Hippocampal formation (tissue), 2 donors: Measurements from ENCODE around the gene JMY.
"Not testable (repeated sequence)": the region's sequence is repeated elsewhere in the genome, so short reads cannot be mapped to it uniquely, and the experiment has no call there.

ENCODE experiments used
- DNase-seq, 2 donors: peaks; one replicate each; lab custom pipeline; 2025; lab: John Stamatoyannopoulos, UW

Gene JMY

DNA sequence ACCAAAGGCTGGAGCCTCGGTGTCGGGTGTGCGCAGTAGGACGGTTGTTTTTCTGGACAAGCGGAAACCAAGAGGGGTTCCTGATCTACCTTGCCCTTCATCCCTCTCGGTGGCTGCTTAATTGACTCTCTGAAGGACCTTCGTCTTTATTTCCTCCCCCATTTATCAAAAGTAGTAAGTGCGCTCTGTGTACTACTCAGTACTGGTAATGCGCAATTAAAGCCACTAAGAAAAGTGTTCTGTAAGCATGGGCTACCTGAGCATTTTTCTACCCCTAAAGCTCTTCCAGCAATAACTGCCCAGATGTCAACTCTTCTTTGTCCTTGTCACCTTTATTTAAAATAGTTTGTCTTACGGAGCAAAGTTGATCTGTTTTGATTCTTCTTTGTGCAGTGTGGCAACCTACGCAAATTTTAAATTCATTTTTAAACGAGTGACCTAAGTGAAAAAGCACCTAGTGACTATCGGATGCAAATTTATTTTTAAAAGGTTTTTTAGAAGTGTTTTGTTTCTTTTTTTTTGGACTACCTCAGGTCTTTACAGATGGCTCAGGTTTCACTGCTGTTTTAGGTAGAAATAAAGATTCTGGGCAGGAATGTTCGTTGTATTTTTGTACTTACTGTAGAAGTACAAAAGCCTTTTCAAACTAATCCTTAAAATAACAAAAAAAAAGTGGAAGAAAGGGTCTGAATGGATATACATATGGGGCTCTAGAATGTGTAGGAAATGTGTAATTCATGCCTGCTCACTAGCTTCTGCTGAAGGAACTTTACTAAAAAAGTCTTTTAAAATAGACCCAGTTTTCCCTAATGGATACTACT is 2.0 kb downstream of the JMY start:
- DNase-seq = no peak

GRCh38 chr5:79240561-79240960 is 4.6 kb downstream of the JMY start:
- no peak for DNase-seq

GRCh38 chr5:79241535-79241979 is 5.6 kb downstream of the JMY start:
- DNase-seq = no peak

DNA sequence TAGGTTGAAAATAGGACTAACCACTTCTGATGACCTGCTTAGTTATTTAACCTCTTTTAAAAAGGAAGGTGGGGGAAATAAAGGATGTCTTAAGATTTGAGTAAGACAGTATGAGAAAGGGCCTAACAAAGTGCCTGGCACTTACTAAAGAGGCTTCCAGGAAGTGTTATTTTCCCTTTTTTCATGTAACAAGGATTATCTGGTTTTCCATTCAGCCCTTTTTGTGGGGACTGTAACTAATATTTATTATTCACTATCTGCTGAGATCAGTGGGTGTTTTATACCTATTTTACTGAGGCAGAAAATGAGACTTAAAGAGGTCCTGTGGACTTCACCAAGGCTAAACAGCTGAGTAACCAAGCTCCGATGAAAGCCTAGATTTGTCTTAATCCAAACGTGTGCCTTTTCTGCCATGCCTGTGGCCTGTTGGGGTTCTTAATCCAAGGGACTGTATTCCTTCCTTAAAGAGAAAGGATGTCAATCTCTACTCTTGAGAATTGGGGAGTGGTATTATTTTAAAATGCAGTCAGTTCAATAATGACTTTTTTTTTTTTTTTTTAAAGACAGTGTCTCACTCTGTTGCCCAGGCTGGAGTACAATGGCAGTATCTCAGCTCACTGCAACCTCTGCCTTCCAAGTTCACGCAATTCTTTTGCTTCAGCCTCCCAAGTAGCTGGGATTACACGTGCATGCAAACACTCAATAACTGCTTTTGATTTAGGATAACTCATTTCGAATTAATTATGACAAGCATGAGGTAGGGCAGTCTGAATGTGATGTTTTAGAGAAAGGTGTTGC is 6.5 kb downstream of the JMY start:
- no peak for DNase-seq

DNA sequence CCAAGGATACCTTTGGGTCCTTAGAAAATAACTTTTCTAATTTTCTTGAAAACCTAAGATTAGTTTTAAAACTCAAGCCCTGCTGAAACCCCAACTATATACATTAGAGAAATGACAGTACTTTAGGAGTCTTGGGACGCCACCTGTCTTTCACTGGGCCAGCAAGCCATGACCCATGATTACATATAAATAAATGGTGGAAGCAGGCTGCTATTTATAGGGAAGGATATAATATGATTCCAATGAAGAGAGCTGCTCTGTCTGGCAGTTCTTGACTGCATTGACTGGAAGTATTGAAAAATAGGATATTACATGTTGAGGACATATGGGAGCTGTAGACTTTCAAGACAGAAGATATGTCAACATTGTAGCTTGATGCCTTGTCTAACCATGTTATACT is 7.3 kb downstream of the JMY start:
- DNase-seq = no peak

DNA sequence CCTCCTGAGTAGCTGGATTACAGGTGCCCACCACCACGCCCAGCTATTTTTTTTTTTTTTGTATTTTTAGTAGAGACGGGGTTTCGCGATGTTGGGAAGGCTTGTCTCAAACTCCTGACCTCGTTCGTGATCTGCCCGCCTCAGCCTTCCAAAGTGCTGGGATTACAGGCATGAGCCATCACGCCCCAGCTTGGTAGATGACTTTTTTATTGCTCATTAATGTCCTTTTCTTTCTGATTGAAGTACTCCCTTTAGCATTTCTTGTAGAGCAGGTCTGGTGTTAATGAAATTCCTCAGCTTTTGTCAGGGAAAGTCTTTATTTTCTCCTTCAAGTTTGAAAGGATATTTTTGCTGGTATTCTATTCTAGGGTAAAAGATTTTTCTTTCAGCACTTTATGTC is 18.1 kb downstream of the JMY start:
- DNase-seq = not testable (repeated sequence)

- no peak for DNase-seq
Observed at GRCh38 chr5:79255786-79256557, 20.0 kb downstream of the JMY start.

DNA sequence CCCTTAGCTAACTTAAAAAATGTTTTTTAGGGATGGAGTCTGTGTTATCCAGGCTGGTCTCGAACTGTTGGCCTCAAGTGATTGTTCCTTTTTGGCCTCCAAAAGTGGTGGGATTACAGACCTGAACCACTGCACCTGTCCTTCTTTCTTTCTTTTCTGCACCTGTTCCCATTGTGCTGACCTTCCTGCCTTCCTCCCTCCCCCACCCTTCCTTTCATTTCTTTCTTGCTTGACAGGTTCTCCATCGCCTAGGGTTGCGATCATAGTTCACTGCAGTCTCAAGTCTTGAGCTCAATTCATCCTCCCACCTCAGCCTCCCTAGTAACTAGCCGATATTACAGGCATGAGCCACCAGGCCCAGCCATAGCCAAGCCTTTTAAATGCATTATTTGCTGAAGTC is 20.6 kb downstream of the JMY start:
- no peak for DNase-seq

DNA sequence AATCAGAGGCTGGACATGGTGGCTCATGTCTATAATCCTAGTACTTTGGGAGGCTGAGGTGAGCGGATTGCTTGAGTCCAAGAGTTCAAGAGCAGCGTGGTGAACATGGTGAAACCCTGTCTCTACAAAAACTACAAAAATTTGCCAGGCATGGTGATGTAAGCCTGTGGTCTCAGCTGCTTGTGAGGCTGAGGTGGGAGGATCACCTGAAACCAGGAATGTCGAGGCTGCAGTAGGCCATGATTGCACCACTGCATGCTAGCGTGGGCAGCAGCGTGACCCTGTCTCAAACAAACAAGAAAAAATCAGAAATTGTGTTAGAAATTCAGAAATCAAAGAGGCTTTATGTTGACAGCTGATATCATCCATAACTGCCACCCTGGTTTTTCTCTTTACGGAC is 21.4 kb downstream of the JMY start:
- DNase-seq = no peak

- no peak for DNase-seq
Observed at GRCh38 chr5:79258801-79259200, 22.9 kb downstream of the JMY start.

DNA sequence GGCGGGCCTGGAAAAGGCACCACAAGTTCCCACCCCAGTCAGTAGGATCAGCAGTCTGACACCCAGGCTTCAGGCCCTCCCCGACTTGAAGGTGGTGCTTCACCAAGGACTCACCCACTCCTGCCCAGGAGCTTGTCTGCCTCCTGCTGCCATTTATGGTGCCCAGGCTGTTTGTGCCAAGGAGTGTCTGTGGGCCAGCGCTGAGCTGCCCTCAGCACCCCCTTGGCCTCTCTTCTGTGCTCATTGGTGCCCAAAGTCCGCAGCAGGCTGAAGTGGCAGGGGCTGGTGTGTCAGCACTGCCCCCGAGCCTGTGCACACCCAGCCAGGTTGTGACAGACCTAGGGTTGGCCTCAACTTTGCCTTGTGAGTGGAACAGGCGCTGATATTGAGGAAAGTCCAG is 23.5 kb downstream of the JMY start:
- DNase-seq = no peak

DNA sequence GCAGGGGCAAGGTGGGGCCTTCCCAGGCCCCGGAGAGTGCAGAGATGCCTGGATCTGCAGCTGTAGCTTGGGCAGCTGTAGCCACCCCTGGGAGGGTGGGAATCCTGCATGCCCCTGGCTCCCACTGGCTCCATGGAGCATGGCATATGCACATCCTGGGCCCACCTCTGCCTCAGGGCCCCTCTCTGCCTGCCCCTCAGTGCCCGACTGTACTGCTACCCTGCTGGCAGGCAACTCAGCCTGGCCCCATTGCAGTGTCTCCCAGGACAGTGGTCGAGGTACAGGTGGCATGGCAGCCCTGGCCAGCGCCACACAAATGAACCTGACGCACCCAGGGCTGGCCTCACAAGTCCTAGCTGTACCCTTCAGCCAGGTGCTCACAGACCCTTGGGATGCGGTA is 23.9 kb downstream of the JMY start:
- no peak for DNase-seq

DNA sequence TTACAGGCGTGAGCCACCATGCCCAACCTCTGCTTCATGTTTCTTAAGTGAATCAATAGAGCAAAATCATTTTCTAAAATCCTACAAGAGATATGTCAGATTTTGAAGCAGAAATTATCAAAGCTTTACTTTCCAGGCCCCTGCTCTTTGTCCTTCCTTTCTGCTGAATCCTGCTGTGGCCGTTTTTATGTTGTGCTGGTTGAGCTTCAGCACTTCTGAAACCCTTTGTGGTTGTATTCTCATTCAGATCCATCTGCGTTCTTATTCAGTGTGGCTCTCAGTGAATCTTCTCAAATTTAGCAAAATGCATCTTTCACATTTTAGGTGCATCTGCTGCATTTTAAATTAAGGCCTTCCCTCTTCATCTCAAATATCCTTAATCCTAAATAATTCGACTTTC is 26.0 kb downstream of the JMY start:
- DNase-seq = no peak

DNA sequence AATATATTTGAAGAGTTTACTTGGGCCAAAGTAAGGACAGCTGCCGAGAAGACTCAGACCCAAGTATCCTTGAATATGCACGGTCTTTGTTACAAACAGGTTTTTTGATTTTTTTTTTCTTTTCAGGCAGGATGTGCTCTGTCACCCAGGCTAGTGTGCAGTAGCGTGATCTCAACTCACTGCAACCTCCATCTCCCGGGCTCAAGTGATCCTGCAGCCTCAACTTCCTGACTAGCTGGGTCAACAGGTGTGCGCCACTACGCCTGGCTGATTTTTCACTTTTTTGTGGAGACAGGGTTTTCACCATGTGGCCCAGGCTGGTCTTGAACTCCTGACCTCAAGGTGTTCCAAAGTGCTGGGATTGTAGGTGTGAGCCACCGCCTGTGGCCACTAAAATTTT is 27.4 kb downstream of the JMY start:
- no peak for DNase-seq

DNA sequence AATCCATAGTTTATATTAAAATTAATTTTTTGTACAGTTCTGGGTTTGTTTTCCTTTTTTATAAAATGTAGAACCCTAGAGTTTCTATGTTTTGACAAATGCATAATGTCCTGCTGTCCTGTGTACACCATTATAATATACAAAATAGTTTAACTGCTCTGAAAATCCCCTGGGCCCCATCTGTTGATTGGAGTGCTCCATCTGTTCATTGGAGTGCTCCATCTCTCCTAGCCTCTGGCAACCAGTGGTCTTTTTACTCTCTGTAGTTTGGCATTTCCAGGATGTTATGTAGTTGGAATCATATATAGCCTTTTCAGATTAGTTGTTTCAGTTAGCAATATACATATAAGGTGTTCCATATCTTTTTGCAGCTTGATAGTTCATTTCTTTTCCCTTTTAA is 31.2 kb downstream of the JMY start:
- no peak for DNase-seq

GRCh38 chr5:79269733-79270166 is 33.8 kb downstream of the JMY start:
- DNase-seq = no peak

DNA sequence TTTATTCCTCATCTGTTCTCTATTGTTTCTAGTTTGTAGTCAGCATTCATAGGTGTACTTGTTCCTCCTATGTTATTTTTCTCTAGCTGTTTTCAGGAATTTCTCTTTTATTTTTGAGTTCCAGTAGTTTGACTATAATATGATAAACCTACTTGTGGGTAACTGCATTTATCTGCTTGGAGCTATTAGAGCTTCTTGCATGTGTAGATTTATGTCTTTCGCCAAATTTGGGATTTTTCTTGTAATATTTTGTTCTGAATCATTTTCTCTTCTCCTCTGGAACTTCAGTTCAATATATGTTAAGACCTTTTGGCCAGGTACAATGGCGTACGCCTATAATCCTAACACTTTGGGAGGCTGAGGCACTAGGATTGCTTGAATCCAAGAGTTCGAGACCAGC is 37.4 kb downstream of the JMY start:
- DNase-seq = no peak

DNA sequence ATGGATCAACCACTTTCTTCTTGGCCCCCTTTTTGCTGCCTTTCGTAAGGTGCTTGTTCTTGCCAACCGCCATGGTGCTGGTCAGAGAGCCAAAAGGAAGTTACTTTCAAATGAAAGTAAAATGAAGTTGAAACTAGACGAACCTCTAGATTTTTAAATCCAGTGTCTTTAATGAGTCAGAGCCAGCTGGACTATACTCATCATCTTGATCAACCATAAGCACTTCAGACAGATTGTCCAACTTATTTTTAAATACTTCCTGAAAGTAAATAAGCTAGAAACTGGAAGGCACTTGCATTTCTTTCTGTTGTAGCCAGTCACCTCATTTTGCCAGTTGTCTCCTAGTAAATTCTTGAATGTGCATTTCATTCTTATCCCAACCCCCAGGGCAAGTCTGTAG is 48.9 kb downstream of the JMY start:
- no peak for DNase-seq

GRCh38 chr5:79285285-79285684 is 49.4 kb downstream of the JMY start:
- DNase-seq = no peak

- no peak for DNase-seq
Observed at GRCh38 chr5:79285833-79286232, 49.9 kb downstream of the JMY start.

GRCh38 chr5:79287380-79287779 is 51.4 kb downstream of the JMY start:
- DNase-seq = no peak

DNA sequence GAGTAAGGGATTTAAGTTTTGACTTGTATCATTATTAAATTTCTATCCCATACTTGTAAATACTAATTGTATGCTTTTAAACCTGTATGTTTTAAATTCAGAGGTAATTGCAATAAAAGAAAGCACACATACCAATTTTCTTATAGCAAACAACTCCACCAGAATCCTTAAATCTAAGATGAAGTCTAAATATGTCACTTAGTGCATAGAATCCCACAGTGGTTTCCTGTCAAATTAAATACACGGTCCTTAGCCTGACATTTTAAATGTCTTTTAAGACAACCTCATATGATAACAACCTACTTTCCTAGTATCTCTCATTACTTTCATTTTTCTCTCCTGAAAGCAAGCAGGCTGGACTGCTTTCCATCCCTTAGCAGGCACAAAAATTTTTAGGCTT is 52.0 kb downstream of the JMY start:
- no peak for DNase-seq

DNA sequence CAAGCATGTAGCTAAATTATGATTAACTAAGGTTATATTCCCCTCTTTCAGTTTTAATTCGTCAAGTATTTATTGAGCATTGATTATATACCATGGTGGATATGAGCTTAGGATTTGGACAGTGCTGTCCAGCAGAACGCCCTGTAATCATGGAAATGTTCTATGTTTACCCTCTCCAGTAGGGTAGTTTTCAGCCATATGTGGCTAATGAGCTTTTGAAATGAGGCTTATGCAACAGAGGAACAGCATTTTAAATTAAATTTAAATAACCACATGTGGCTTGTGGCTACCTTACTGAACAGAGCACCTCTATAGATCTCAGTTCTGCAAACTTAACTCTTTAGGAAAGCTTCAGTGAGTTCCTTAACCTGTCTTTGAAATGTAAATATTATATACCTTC is 59.1 kb downstream of the JMY start:
- DNase-seq = no peak
